Measurements from ENCODE around the gene CFAP99. TPM values are rescaled to one million over a fixed set of nuclear protein-coding genes. Genes with fewer than 3 reads are reported as not detected.
A peak's percentile ranks its signal among the peaks of the same experiment; 100 is the strongest.

Gene CFAP99
- total RNA-seq, 1 donor from 2014 or later: not detected

DNA sequence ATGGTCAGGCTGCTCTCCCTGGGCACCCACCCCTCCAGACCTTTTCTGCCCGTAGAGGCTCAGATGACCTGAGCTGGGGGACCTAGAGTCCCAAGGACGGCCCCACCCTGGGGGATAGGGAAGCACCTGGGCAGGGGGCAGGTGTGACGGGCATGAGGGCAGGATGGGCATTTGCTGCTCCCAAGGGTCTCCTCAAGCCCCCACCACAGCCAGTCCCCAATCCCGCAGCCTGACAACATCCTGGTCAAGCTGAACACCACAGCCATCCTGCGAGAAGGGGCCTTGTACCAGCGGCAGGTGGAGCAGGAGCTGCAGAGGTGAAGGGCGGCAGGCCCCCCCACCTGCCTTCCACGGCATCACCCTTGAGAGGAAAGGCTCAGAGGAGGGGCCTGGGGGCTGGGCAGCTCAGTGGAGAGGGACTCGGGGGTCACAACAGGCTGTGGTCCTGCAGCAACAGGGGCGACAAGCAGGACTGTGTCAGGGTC lies 32.3 kb downstream of the CFAP99 start:
- no peak for TF ChIP-seq CTCF (IDR thresholded peaks at IDR 0.05)
- Mint-ChIP-seq H3K27ac (ENCODE audit: unreplicated experiment) (no peak overlapping the region), H3K36me3 (ENCODE audit: low read depth) (no peaks in the 10 kb centered on the region), H3K27me3 (ENCODE audit: low read depth) (peaks cover 4% of the 10 kb centered on the region), H3K9me3 (ENCODE audit: low read depth) (no peaks in the 10 kb centered on the region), H3K4me1 (ENCODE audit: low read depth) (no peaks in the 10 kb centered on the region), H3K4me3 (ENCODE audit: unreplicated experiment) (no peak overlapping the region)
- peak; percentile 82 for DNase-seq (ENCODE audit: low spot score)

GRCh38 chr4:2451821-2452785 lies 33.3 kb downstream of the CFAP99 start:
- peak; percentile 86 for DNase-seq (ENCODE audit: low spot score)
- TF ChIP-seq CTCF (IDR thresholded peaks at IDR 0.05): no peak
- no peak overlapping the region for H3K4me3 Mint-ChIP-seq (ENCODE audit: unreplicated experiment)

DNA sequence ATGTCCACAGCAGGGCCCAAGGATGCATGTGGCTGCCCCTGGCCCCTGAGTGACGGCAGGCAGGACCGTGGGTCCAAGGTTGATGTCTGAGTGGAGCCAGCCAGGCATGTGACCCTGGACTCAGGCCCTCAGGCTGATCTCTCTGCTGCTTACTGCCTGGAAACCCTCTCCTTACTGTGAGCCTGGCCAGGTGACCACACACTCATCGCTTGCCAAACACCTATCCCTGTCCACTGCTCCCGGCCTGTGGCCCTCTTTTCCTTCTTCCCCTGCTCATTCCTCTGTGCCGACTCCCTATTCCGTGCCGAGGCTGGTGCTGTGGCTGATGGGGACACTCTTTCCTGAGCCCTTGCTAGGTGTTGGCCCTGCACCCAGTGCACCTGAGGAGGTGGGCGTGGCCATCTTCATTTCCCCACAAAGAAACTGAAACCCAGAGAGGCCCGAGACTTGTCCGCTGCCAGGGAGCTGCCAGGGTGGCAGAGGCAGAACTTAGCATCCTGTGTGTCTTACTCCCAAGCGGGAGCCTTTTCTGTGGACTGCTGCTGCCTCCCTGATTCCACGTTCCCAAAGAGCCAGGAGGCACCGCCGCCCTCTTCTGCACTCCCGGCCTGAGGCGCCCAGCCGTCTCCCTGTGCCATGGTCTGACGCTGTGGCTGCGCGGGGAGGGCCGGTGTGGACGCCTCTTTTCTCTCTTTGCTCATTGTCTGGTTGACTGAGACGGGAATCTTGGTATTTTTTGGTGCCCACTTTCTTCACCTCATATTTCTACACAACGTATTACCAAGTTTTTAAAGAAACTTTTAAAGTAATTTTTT lies 38.9 kb downstream of the CFAP99 start:
- TF ChIP-seq CTCF (IDR thresholded peaks at IDR 0.05): no peak
- DNase-seq (ENCODE audit: low spot score): no peak
- Mint-ChIP-seq H3K36me3 (ENCODE audit: low read depth) (no peaks in the 10 kb centered on the region), H3K9me3 (ENCODE audit: low read depth) (no peaks in the 10 kb centered on the region), H3K4me1 (ENCODE audit: low read depth) (peaks cover 3% of the 10 kb centered on the region), H3K27ac (ENCODE audit: unreplicated experiment) (no peak overlapping the region), H3K4me3 (ENCODE audit: unreplicated experiment) (no peak overlapping the region), H3K27me3 (ENCODE audit: low read depth) (peaks cover 2% of the 10 kb centered on the region)

More at GRCh38 chr4:2451821-2452785, 33.3 kb downstream of the CFAP99 start:
- Mint-ChIP-seq H3K9me3 (ENCODE audit: low read depth) (no peaks in the 10 kb centered on the region), H3K27me3 (ENCODE audit: low read depth) (peaks cover 4% of the 10 kb centered on the region), H3K4me1 (ENCODE audit: low read depth) (no peaks in the 10 kb centered on the region), H3K36me3 (ENCODE audit: low read depth) (no peaks in the 10 kb centered on the region), H3K27ac (ENCODE audit: unreplicated experiment) (no peak overlapping the region)

GRCh38 chr4:2458546-2459491 lies 40.1 kb downstream of the CFAP99 start:
- Mint-ChIP-seq H3K36me3 (ENCODE audit: low read depth) (no peaks in the 10 kb centered on the region), H3K9me3 (ENCODE audit: low read depth) (no peaks in the 10 kb centered on the region), H3K4me3 (ENCODE audit: unreplicated experiment) (no peak overlapping the region), H3K4me1 (ENCODE audit: low read depth) (peaks cover 7% of the 10 kb centered on the region), H3K27me3 (ENCODE audit: low read depth) (no peaks in the 10 kb centered on the region), H3K27ac (ENCODE audit: unreplicated experiment) (no peak overlapping the region)
- DNase-seq (ENCODE audit: low spot score): no peak
- no peak for TF ChIP-seq CTCF (IDR thresholded peaks at IDR 0.05)
